GM19324 (cell line): ENCODE data around the gene NARF.

Experiments used
- ATAC-seq: cut with Tn5 transposase; IDR thresholded peaks from one replicate; pipeline ENCODE4 v1.9.1; 2021; ENCODE audit warnings: mild to moderate bottlenecking, moderate library complexity; ENCODE audit not compliant: unreplicated experiment, low FRiP score

The NARF gene

GRCh38 chr17:82433560-82434215, 24.9 kb upstream of the NARF start:
- ATAC-seq, result no peak

GRCh38 chr17:82434216-82434565, 24.4 kb upstream of the NARF start:
- no peak for ATAC-seq

GRCh38 chr17:82435103-82435502, 23.4 kb upstream of the NARF start:
- no peak for ATAC-seq

- ATAC-seq, result no peak
Observed at GRCh38 chr17:82435601-82436583, 22.6 kb upstream of the NARF start.

DNA sequence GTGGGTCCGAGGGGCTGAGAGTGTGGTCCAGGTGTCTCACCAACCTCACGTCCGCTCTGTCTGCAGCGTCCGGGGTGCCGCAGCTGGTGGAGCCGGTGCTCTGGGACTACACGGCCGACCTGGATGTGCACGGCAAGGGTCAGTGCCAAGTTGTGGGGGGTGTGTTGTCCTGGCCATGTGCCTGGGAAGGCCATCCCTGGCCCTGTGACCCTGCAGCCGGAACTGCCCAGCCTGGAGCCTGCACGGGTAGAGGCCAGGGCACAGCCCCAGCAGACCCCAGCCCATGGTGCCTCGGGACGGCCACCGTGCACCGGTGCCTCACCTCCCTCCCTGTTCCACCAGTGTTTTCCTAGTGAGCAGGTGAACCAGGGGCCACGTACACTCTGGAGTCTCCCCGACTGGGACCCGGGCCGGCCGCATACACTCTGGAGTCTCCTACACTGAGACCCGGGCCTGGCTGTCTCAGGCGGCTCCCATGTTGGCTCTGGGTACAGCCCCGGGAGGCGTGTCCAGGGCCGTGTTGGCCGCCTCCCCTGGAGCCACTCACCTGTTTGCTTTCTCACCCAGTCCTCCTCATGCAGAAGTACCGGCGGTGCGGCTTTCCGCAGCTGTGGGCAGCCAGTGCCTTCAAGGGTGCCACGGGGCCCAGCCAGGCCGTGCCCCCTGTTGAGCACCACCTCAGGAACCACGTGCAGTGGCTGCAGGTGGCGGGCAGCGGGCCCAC, 21.8 kb upstream of the NARF start:
- ATAC-seq, result no peak

DNA sequence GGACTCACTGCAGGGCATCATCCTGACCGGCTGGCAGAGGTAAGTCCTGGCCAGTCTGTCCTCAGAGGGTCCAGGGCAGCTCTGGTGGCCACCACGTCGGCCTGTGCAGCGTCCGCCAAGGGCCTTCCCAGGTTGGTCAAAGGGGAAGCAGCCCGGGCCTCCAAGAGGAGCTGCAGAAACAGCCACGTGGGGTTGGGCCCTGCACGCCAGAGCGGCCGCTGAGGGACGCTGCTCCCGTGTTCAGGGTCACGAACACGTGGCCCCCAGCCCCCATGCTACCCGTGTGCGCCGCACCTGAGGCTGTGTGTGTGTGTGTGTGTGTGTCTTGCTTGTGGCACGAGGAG, 21.2 kb upstream of the NARF start:
- no peak for ATAC-seq

- no peak for ATAC-seq
Observed at GRCh38 chr17:82438401-82439193, 19.9 kb upstream of the NARF start.

DNA sequence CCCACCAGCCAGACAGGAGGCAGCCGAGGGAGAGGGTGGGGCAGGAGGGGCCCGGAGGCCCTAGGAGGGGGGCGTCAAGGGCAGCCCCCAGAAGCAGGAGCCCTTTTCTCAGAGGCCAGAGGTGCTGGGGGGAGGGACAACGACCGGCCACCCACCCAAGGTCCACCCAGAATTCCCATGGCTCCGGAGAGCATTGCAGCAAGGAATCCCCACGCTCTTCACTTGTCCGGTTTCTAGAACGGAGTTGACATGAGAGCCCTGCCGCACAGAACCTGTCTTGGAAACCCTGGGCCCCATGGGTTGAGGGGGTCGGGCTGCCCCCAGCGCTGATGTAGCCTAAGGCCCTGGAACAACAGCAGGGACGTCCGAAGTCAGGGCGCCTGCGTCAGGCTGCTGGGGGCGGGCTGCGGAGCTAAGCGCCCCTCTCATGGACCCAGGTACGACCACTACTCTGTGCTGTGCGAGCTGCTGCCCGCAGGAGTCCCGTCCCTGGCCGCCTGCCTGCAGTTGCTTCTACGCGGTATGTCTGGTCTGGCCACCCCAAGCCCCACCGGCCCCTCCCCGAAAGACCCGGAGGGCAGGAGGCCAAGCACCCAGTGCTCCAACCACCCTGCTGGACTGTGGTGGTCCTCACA, 19.2 kb upstream of the NARF start:
- ATAC-seq, result no peak

- ATAC-seq, result no peak
Observed at GRCh38 chr17:82439829-82440365, 18.6 kb upstream of the NARF start.

DNA sequence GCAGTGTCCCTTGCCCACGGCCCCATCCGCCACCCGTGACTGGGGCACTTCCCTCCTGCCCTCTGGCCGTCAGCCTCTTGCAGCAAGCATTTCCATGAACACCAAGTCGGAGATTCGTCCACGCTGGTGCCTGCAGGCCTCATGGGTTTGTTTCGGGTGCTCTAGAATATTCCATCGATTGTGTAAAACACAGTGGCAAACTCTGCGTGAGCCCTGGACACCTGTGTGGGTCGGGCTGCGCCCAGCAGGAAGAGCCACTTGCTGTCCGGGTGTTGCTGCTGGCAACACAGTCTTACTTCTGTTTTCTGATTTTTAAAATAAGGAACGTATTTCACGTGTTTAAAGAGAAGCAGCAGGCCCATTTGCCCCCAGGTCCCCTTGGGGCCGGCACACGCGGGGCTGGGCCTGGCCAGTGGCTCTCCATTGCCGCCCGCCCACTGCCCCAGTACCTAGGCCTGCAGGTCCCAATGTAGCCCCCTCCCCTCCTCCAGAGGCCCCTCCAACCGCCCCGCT, 18.0 kb upstream of the NARF start:
- no peak for ATAC-seq

DNA sequence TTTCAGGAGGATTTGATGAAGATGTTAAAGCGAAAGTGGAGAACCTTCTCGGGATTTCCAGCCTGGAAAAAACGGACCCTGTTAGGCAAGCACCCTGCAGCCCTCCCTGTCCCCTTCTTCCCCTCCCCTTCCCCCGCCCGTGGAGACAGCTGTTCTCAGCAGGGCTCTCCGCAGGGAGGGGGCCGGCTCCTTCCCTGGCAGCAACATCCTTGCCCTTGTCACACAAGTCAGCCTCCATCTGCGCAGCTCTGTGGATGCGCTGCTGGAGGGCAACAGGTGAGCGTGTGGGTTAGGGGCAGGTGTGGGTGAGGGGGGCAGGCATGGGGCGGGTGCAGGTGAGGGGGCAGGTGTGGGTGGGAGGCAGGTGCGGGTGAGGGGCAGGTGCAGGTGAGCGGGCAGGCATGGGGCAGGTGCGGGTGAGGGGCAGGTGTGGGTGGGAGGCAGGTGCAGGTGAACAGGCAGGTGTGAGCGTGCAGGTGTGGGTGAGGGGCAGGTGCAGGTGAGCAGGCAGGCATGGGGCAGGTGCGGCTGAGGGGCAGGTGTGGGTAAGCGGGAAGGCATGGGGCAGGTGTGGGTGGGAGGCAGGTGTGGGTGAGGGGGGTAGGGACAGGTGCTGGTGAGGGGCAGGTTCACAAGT, 17.4 kb upstream of the NARF start:
- no peak for ATAC-seq

- ATAC-seq, result no peak
Observed at GRCh38 chr17:82441691-82442487, 16.7 kb upstream of the NARF start.

DNA sequence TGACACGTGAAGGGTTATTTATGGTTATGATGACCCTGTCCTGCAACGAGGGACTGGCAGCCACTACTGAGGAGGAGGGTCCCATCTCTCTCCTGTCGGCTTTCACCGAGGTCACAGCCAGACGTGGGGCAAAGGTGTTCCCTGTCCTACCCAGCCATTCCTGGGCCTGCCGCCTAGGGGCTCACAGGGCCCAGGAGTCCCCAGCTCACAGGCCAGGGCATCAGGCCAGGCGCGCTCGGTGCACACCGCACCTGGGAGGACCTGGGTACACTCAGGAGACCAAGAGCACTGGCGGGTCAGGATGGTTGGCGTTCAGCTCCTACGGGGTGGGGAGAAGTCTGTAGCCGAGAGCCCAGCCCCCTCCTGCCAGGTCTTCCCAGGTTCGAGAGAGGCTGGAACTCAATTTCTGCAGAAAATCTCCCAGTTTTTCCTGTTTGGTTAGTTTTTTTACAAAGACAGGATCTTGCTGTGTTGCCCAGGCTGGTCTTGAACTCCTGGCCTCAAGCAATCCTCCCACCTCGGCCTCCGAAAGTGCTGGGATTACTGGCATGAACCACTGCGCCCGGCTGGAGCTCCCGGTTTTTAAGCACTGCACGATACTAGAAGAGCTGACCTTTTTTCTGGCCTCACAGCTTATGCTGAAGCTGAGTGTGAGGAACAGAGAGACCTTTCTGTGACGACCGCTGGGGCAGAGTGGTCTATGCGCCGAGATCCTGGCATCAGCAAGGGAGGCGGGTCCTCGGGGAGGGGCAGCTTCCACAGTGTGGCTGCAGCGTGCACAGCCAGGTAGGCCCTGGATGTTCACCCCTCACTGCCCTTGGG, 15.7 kb upstream of the NARF start:
- ATAC-seq, result no peak

- no peak for ATAC-seq
Observed at GRCh38 chr17:82443465-82444283, 14.9 kb upstream of the NARF start.

GRCh38 chr17:82444284-82444893, 14.2 kb upstream of the NARF start:
- ATAC-seq, result no peak

DNA sequence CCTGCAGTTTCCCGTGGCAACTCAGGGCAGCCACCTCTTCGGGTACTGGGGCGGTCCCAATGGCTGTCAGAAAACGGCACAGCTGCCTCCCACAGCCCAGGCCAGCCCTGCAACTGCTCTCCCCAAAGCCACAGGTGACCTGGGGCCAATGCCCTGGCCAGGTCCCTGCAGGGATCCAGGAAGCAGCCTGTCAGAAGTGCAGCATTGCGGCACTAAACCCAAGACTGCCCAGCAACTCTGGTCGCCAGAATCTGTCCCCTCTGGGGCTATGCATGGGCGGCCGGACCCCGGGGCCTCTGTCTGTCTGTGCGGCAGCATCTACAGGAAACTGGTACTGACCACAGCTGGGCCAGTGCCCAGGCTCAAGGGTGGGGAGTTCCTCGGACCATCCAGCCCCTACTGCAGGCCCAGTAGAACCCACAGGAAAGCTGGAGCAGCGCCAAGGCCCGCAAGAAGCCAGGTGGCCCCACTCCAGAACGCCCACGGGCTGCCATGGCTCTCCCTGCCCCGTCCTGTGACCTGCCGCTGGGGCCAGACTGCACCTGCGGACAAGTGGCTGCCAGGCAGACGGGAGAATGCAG, 13.5 kb upstream of the NARF start:
- ATAC-seq, result no peak
